ENCODE measurements around the gene TNIK.

DNA sequence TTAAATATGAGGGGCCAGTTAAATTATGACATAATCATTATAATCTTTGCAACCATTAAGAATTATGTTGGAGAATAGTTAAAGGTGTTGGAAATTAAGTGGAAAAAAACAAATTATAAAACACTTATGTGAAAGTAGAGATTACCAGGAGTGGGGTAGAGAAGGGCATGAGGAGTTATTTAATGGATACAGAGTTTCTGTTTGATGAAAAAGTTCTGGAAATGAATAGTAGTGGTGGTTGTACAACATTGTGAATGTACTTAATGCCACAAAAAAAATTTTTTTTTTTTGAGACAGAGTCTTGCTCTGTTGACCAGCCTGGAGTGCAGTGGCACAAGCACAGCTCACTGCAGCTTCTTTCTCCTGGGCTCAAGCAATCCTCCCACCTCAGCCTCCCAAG is 25.1 kb upstream of the TNIK start:
- TF ChIP-seq CTCF (IDR thresholded peaks at IDR 0.05) (no peak), POLR2AphosphoS5 (IDR thresholded peaks at IDR 0.05) (no peak)

All from gastroesophageal sphincter (tissue), 3 donors.